GM19395 (cell line): ENCODE results near the gene PTPN14.
"Not testable (repeated sequence)": the region's sequence is repeated elsewhere in the genome, so short reads cannot be mapped to it uniquely, and the experiment has no call there.

Experiments
- ATAC-seq: cut with Tn5 transposase; IDR thresholded peaks from one replicate; pipeline ENCODE4 v1.9.1; 2021; ENCODE audit warnings: mild to moderate bottlenecking, moderate library complexity; ENCODE audit not compliant: unreplicated experiment

PTPN14 gene

GRCh38 chr1:214481983-214482634 lies 69.3 kb downstream of the PTPN14 start:
- not testable (repeated sequence) for ATAC-seq

- ATAC-seq, result no peak
Observed at GRCh38 chr1:214476986-214477870, 74.2 kb downstream of the PTPN14 start.

GRCh38 chr1:214476229-214476985 lies 75.0 kb downstream of the PTPN14 start:
- no peak for ATAC-seq

- no peak for ATAC-seq
Observed at GRCh38 chr1:214475746-214476145, 75.7 kb downstream of the PTPN14 start.

- ATAC-seq, result no peak
Observed at GRCh38 chr1:214475331-214475730, 76.1 kb downstream of the PTPN14 start.

GRCh38 chr1:214474467-214474866 lies 76.9 kb downstream of the PTPN14 start:
- ATAC-seq, result no peak

GRCh38 chr1:214473862-214474261 lies 77.5 kb downstream of the PTPN14 start:
- no peak for ATAC-seq

- ATAC-seq, result no peak
Observed at GRCh38 chr1:214473387-214473786, 78.0 kb downstream of the PTPN14 start.

- ATAC-seq, result no peak
Observed at GRCh38 chr1:214472364-214472763, 79.0 kb downstream of the PTPN14 start.

- no peak for ATAC-seq
Observed at GRCh38 chr1:214471458-214471857, 79.9 kb downstream of the PTPN14 start.

GRCh38 chr1:214470132-214470531 lies 81.3 kb downstream of the PTPN14 start:
- ATAC-seq, result no peak

- no peak for ATAC-seq
Observed at GRCh38 chr1:214469290-214469689, 82.1 kb downstream of the PTPN14 start.

GRCh38 chr1:214467078-214467585 lies 84.3 kb downstream of the PTPN14 start:
- ATAC-seq, result no peak

- ATAC-seq, result no peak
Observed at GRCh38 chr1:214466403-214467077, 84.9 kb downstream of the PTPN14 start.

GRCh38 chr1:214464445-214465287 lies 86.7 kb downstream of the PTPN14 start:
- ATAC-seq, result no peak

GRCh38 chr1:214463596-214463995 lies 87.8 kb downstream of the PTPN14 start:
- no peak for ATAC-seq

GRCh38 chr1:214462882-214463281 lies 88.5 kb downstream of the PTPN14 start:
- ATAC-seq, result no peak

- no peak for ATAC-seq
Observed at GRCh38 chr1:214461305-214461704, 90.1 kb downstream of the PTPN14 start.

GRCh38 chr1:214460304-214460916 lies 91.0 kb downstream of the PTPN14 start:
- no peak for ATAC-seq
